Measurements from ENCODE around the gene ATP13A4.
"Not testable (repeated sequence)": the region's sequence is repeated elsewhere in the genome, so short reads cannot be mapped to it uniquely, and the experiment has no call there.

ATP13A4 gene

GRCh38 chr3:193548406-193548805 lies 6.3 kb downstream of the ATP13A4 start:
- TF ChIP-seq, protein P1, sequence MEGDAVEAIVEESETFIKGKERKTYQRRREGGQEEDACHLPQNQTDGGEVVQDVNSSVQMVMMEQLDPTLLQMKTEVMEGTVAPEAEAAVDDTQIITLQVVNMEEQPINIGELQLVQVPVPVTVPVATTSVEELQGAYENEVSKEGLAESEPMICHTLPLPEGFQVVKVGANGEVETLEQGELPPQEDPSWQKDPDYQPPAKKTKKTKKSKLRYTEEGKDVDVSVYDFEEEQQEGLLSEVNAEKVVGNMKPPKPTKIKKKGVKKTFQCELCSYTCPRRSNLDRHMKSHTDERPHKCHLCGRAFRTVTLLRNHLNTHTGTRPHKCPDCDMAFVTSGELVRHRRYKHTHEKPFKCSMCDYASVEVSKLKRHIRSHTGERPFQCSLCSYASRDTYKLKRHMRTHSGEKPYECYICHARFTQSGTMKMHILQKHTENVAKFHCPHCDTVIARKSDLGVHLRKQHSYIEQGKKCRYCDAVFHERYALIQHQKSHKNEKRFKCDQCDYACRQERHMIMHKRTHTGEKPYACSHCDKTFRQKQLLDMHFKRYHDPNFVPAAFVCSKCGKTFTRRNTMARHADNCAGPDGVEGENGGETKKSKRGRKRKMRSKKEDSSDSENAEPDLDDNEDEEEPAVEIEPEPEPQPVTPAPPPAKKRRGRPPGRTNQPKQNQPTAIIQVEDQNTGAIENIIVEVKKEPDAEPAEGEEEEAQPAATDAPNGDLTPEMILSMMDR (IDR thresholded peaks at IDR 0.05; ENCODE audit: low read depth, low read length, missing control alignments), result no peak

GRCh38 chr3:193546129-193546528 lies 8.6 kb downstream of the ATP13A4 start:
- TF ChIP-seq, protein P1 (IDR thresholded peaks at IDR 0.05; ENCODE audit: low read depth, low read length, missing control alignments), result no peak
- DNase-seq (ENCODE audit: extremely low read depth, low read depth), result no peak
- no peak overlapping the region for H3K4me3 ChIP-seq (replicated peaks; ENCODE audit: low read depth, low read length)

More at GRCh38 chr3:193548406-193548805, 6.3 kb downstream of the ATP13A4 start:
- no peak for DNase-seq (ENCODE audit: extremely low read depth, low read depth)
- no peak overlapping the region for H3K4me3 ChIP-seq (replicated peaks; ENCODE audit: low read depth, low read length)

GRCh38 chr3:193545304-193545703 lies 9.4 kb downstream of the ATP13A4 start:
- no peak for DNase-seq (ENCODE audit: extremely low read depth, low read depth)
- no peak overlapping the region for H3K4me3 ChIP-seq (replicated peaks; ENCODE audit: low read depth, low read length)
- TF ChIP-seq, protein P1 (IDR thresholded peaks at IDR 0.05; ENCODE audit: low read depth, low read length, missing control alignments), result no peak

GRCh38 chr3:193544289-193544688 lies 10.4 kb downstream of the ATP13A4 start:
- H3K4me3 ChIP-seq (replicated peaks; ENCODE audit: low read depth, low read length), result no peak overlapping the region
- TF ChIP-seq, protein P1 (IDR thresholded peaks at IDR 0.05; ENCODE audit: low read depth, low read length, missing control alignments), result no peak
- DNase-seq (ENCODE audit: extremely low read depth, low read depth), result no peak

GRCh38 chr3:193530231-193531165 lies 24.2 kb downstream of the ATP13A4 start:
- H3K4me3 ChIP-seq (replicated peaks; ENCODE audit: low read depth, low read length), result no peak overlapping the region
- DNase-seq (ENCODE audit: extremely low read depth, low read depth), result no peak
- TF ChIP-seq, protein P1 (IDR thresholded peaks at IDR 0.05; ENCODE audit: low read depth, low read length, missing control alignments), result no peak

DNA sequence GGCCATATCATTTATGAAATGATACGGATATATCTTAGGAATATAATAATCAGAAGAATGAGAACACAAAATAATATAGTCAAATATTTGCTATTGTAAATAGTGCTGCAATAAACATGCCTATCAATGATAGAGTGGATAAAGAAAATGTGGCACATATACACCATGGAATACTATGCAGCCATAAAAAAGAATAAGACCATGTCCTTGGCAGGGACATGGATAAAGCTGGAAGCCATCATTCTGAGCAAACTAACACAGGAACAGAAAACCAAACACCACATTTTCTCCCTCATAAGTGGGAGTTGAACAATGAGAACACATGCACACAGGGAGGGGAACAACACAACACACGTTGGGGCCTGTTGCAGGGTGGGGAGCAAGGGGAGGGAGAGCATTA lies 28.6 kb downstream of the ATP13A4 start:
- DNase-seq (ENCODE audit: extremely low read depth, low read depth); H3K4me3 ChIP-seq (replicated peaks; ENCODE audit: low read depth, low read length): not testable (repeated sequence)

GRCh38 chr3:193522473-193522872 lies 32.2 kb downstream of the ATP13A4 start:
- no peak for DNase-seq (ENCODE audit: extremely low read depth, low read depth)
- TF ChIP-seq, protein P1 (IDR thresholded peaks at IDR 0.05; ENCODE audit: low read depth, low read length, missing control alignments), result no peak
- H3K4me3 ChIP-seq (replicated peaks; ENCODE audit: low read depth, low read length), result no peak overlapping the region
